NCI-H2196 treated with DMSO at 0.1 percent for 48 hours (cell line): ENCODE results near the gene UBE2Q2.
"Not testable (repeated sequence)": the region's sequence is repeated elsewhere in the genome, so short reads cannot be mapped to it uniquely, and the experiment has no call there.

Experiments
- DNase-seq: peaks from one replicate; lab custom pipeline; 2025; ENCODE audit not compliant: unreplicated experiment; lab: John Stamatoyannopoulos, UW

UBE2Q2 gene

GRCh38 chr15:75823860-75824613, 19.2 kb upstream of the UBE2Q2 start:
- DNase-seq = no peak

GRCh38 chr15:75827691-75828090, 15.6 kb upstream of the UBE2Q2 start:
- no peak for DNase-seq

GRCh38 chr15:75828429-75828828, 14.8 kb upstream of the UBE2Q2 start:
- DNase-seq = no peak

- no peak for DNase-seq
These were observed 12.1 kb upstream of the UBE2Q2 start for GRCh38 chr15:75830910-75831805.

GRCh38 chr15:75831806-75832102, 11.5 kb upstream of the UBE2Q2 start:
- DNase-seq = no peak

- no peak for DNase-seq
These were observed 11.1 kb upstream of the UBE2Q2 start for GRCh38 chr15:75832114-75832513.

- DNase-seq = no peak
These were observed 9.2 kb upstream of the UBE2Q2 start for GRCh38 chr15:75834021-75834420.

GRCh38 chr15:75835990-75836958, 7.0 kb upstream of the UBE2Q2 start:
- DNase-seq = no peak

- no peak for DNase-seq
These were observed 6.3 kb upstream of the UBE2Q2 start for GRCh38 chr15:75836959-75837334.

- no peak for DNase-seq
These were observed 2.6 kb upstream of the UBE2Q2 start for GRCh38 chr15:75840659-75841058.

- no peak for DNase-seq
These were observed 1.6 kb upstream of the UBE2Q2 start for GRCh38 chr15:75841626-75842025.

- no peak for DNase-seq
These were observed 683 bp downstream of the UBE2Q2 start for GRCh38 chr15:75843678-75844581.

- no peak for DNase-seq
These were observed 1.5 kb downstream of the UBE2Q2 start for GRCh38 chr15:75844629-75845335.

GRCh38 chr15:75849167-75849566, 5.9 kb downstream of the UBE2Q2 start:
- DNase-seq = no peak

GRCh38 chr15:75850708-75851107, 7.5 kb downstream of the UBE2Q2 start:
- DNase-seq = no peak

- not testable (repeated sequence) for DNase-seq
These were observed 8.3 kb downstream of the UBE2Q2 start for GRCh38 chr15:75851566-75851965.

GRCh38 chr15:75857886-75858285, 14.6 kb downstream of the UBE2Q2 start:
- no peak for DNase-seq

- DNase-seq = no peak
These were observed 18.6 kb downstream of the UBE2Q2 start for GRCh38 chr15:75861750-75862402.

GRCh38 chr15:75862796-75863195, 19.5 kb downstream of the UBE2Q2 start:
- no peak for DNase-seq
